H1 (cell line): Measurements from ENCODE around the gene P2RX7. TPM values are rescaled to one million over a fixed set of nuclear protein-coding genes. Genes with fewer than 3 reads are reported as not detected.

ENCODE experiments used
- BCL11A ChIP-seq, 2 experiments: IDR thresholded peaks; one replicate each; pipeline ENCODE4 v1.6.1; 2011; ENCODE audit warnings: low read depth in 2 of 2, low read length in 2 of 2, mild to moderate bottlenecking in 2 of 2
- FOSL1 ChIP-seq: IDR thresholded peaks from 2 replicates; pipeline ENCODE4 v1.6.1; 2011; ENCODE audit warnings: mild to moderate bottlenecking, low read depth, low read length, moderate library complexity; ENCODE audit not compliant: insufficient read depth
- GTF2F1 ChIP-seq: IDR thresholded peaks from 2 replicates; pipeline ENCODE4 v1.6.1; 2012; ENCODE audit warnings: low read depth, low read length, improper control_type of control experiment, borderline replicate concordance
- PHF8 ChIP-seq: fragments of 200-600 bp; sonication (generic); conservative IDR thresholded peaks from 2 replicates; pipeline ENCODE4 v1.7.1; 2012; ENCODE audit warnings: low read depth, mild to moderate bottlenecking, inconsistent platforms, low read length, moderate library complexity
- RBBP5 ChIP-seq: IDR thresholded peaks from 2 replicates; pipeline ENCODE4 v1.7.1; 2012; ENCODE audit warnings: low read depth, mild to moderate bottlenecking, inconsistent platforms, low read length, moderate library complexity, borderline replicate concordance
- polyA plus RNA-seq, 7 experiments: library from polyadenylated mRNA; depleted of rRNA in 3 of 7; stranded (reverse) in 5 of 7; unstranded in 2 of 7; fragments of >200 nt in 5 of 7; fragments of 200-250 nt in 2 of 7; gene quantifications; 1 replicate in 5 of 7; 2 replicates in 1 of 7; 4 replicates in 1 of 7; pipeline versions ENCODE4 v1.2.1 to v1.2.3, GENCODE V29; 2011 to 2013; ENCODE audit warnings: missing spikeins in 2 of 7, mixed read lengths in 2 of 7
- total RNA-seq: library from RNA; stranded (reverse); fragmentation: NEBNext Ultra II Directional; extraction: Animal tissue kit (Norgen Biotek cat#: 25700); gene quantifications from 2 replicates; pipeline ENCODE4 v1.2.1, GENCODE V29; 2021
- TF ChIP-seq, protein P1 (sequence below): fragments of 300-600 bp; sonication (generic); IDR thresholded peaks from 2 replicates; pipeline ENCODE4 v1.7.1; 2012; ENCODE audit warnings: low read length, moderate library complexity, mild to moderate bottlenecking, inconsistent platforms; ENCODE audit not compliant: insufficient replicate concordance

Gene P2RX7
- total and polyA plus RNA-seq, 2 of the 8 experiments (the other 6 are each of a cell fraction or from before 2014, with no cell fraction given) = 0.38 to 0.56 TPM

DNA sequence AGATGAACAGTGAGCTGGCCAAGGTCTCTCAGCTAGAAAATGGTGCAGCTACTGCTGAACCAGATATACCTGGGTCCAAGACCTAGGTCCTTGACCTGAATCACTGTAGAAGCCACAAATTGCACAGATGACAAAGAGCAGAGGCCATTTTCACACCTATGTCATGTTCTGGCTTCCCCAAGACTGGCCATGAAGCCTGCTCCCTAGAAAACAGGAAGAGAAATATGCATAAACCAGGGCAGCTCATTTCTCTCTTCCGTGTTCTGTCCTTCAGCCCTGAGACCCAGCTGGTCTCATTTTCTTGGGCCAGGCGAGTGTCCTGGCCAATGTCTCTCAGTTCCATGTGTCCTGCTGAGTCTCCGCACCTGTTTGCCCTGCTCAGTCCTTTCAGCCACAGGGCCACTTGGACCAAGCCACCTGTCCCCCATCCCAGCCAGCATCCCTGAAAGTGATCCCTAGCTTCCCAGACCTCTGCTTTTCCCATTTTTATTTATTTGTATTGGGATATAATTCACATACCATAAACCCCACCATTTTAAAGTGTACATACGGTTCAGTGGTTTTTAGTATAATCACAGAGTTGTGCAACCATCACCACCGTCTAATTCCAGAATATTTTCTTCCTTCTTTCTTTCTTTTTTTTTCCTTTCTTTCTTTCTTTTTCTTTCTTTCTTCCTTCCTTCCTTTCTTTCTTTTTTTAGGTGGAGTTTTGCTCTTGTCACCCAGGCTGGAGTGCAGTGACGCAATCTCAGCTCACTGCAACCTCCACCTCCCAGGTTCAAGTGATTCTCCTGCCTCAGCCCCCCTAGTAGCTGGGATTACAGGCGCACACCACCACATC lies 27.0 kb downstream of the P2RX7 start (continued):
- TF ChIP-seq, protein P1, sequence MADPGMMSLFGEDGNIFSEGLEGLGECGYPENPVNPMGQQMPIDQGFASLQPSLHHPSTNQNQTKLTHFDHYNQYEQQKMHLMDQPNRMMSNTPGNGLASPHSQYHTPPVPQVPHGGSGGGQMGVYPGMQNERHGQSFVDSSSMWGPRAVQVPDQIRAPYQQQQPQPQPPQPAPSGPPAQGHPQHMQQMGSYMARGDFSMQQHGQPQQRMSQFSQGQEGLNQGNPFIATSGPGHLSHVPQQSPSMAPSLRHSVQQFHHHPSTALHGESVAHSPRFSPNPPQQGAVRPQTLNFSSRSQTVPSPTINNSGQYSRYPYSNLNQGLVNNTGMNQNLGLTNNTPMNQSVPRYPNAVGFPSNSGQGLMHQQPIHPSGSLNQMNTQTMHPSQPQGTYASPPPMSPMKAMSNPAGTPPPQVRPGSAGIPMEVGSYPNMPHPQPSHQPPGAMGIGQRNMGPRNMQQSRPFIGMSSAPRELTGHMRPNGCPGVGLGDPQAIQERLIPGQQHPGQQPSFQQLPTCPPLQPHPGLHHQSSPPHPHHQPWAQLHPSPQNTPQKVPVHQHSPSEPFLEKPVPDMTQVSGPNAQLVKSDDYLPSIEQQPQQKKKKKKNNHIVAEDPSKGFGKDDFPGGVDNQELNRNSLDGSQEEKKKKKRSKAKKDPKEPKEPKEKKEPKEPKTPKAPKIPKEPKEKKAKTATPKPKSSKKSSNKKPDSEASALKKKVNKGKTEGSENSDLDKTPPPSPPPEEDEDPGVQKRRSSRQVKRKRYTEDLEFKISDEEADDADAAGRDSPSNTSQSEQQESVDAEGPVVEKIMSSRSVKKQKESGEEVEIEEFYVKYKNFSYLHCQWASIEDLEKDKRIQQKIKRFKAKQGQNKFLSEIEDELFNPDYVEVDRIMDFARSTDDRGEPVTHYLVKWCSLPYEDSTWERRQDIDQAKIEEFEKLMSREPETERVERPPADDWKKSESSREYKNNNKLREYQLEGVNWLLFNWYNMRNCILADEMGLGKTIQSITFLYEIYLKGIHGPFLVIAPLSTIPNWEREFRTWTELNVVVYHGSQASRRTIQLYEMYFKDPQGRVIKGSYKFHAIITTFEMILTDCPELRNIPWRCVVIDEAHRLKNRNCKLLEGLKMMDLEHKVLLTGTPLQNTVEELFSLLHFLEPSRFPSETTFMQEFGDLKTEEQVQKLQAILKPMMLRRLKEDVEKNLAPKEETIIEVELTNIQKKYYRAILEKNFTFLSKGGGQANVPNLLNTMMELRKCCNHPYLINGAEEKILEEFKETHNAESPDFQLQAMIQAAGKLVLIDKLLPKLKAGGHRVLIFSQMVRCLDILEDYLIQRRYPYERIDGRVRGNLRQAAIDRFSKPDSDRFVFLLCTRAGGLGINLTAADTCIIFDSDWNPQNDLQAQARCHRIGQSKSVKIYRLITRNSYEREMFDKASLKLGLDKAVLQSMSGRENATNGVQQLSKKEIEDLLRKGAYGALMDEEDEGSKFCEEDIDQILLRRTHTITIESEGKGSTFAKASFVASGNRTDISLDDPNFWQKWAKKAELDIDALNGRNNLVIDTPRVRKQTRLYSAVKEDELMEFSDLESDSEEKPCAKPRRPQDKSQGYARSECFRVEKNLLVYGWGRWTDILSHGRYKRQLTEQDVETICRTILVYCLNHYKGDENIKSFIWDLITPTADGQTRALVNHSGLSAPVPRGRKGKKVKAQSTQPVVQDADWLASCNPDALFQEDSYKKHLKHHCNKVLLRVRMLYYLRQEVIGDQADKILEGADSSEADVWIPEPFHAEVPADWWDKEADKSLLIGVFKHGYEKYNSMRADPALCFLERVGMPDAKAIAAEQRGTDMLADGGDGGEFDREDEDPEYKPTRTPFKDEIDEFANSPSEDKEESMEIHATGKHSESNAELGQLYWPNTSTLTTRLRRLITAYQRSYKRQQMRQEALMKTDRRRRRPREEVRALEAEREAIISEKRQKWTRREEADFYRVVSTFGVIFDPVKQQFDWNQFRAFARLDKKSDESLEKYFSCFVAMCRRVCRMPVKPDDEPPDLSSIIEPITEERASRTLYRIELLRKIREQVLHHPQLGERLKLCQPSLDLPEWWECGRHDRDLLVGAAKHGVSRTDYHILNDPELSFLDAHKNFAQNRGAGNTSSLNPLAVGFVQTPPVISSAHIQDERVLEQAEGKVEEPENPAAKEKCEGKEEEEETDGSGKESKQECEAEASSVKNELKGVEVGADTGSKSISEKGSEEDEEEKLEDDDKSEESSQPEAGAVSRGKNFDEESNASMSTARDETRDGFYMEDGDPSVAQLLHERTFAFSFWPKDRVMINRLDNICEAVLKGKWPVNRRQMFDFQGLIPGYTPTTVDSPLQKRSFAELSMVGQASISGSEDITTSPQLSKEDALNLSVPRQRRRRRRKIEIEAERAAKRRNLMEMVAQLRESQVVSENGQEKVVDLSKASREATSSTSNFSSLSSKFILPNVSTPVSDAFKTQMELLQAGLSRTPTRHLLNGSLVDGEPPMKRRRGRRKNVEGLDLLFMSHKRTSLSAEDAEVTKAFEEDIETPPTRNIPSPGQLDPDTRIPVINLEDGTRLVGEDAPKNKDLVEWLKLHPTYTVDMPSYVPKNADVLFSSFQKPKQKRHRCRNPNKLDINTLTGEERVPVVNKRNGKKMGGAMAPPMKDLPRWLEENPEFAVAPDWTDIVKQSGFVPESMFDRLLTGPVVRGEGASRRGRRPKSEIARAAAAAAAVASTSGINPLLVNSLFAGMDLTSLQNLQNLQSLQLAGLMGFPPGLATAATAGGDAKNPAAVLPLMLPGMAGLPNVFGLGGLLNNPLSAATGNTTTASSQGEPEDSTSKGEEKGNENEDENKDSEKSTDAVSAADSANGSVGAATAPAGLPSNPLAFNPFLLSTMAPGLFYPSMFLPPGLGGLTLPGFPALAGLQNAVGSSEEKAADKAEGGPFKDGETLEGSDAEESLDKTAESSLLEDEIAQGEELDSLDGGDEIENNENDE = no peak
- TF ChIP-seq BCL11A (IDR thresholded peaks at IDR 0.05; ENCODE audit: low read depth in 2 of 2, low read length in 2 of 2) = no peak
- no peak for TF ChIP-seq PHF8
- TF ChIP-seq GTF2F1 = no peak
- TF ChIP-seq RBBP5 = no peak
- TF ChIP-seq FOSL1 = no peak
- TF ChIP-seq, all 59 proteins: peak for 0
